ENCODE measurements around the gene ADCYAP1R1.

Gene ADCYAP1R1

DNA sequence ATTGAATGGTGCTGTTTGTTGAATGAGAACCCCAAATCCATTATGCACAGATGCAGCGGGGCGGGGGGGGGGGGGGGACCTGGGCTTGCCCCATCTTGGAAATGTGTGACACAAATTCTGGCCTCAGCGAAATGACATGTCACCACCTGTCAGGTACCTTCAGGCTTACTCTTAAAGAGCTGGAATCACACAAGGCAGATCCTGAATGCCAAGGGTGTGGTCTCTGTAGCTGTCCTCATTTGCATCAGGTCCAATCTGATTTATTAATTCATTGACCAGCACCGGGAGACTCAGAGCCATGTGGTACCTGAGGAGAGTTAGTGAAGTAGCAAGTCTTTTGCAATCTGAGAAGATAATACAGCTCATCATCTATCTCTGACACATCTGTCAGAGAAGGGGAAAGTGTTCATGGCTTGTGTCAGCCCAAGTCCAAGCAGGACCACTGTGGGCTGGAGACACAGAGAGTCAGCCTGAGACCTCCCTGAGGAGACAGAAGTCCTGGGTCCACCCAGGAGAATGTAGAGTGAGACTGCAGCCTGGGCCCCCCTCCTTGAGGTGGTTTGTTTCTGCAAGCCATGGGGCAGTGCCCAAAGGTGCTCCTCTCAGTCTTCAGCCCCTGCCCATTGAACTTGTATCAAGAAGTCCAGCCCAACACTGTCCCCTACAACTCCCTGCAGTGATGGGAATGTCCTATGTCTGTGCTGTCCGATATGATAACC is 46.7 kb downstream of the ADCYAP1R1 start:
- H3K4me3 ChIP-seq (replicated peaks in 1 of 2; ENCODE audit: low read depth in 2 of 2, low read length in 2 of 2): no peak overlapping the region
- no peak for DNase-seq (ENCODE audit: low read depth in 2 of 2)
- TF ChIP-seq, protein P1, sequence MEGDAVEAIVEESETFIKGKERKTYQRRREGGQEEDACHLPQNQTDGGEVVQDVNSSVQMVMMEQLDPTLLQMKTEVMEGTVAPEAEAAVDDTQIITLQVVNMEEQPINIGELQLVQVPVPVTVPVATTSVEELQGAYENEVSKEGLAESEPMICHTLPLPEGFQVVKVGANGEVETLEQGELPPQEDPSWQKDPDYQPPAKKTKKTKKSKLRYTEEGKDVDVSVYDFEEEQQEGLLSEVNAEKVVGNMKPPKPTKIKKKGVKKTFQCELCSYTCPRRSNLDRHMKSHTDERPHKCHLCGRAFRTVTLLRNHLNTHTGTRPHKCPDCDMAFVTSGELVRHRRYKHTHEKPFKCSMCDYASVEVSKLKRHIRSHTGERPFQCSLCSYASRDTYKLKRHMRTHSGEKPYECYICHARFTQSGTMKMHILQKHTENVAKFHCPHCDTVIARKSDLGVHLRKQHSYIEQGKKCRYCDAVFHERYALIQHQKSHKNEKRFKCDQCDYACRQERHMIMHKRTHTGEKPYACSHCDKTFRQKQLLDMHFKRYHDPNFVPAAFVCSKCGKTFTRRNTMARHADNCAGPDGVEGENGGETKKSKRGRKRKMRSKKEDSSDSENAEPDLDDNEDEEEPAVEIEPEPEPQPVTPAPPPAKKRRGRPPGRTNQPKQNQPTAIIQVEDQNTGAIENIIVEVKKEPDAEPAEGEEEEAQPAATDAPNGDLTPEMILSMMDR (IDR thresholded peaks at IDR 0.05; ENCODE audit: low read depth, low read length): no peak

DNA sequence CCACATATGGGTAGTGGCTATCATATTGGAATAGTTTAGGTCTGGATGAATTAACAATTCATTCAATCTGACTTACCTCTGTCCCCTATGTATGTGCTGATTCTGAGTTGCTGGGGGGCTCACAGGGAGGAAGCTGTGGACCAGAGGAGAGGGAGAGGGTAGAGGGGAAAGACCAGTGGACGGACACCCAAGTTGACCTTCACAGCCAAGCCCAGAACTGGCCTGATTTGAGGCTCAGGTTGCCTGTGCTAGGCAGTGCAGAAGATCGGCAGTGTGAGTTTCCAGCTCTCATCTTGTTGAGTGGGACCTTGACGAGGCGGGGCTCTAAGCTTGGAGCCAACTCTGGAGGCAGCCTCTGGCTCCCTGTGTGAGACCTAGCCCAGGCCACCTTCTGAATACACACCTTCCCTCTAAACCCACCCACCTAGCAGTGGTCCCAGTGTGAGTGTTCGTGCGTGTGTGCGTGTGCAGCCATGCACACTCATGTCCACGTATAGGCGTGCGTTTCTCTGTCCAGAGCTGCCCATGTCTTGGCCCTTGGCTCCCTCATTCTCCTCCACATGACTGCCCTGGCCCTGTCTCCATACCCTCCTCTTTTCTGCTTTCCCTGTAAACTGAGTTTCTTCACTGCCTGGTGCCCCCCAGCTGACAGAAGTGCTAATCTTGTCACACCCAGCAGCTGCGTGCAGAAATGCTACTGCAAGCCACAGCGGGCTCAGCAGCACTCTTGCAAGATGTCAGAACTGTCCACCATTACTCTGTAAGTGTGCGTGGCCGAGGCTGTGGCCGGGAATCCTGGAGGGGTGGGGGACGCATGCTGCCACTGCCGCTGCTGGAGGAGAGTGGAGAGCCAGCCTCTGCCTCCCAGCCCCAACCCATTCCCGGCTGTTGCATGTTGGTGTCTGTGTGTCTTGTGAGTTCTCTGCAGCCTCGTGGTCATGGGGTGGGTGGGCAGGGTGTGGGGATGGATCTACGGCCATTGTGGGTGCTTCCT is 47.6 kb downstream of the ADCYAP1R1 start:
- DNase-seq (ENCODE audit: low read depth in 2 of 2): no peak
- TF ChIP-seq, protein P1 (IDR thresholded peaks at IDR 0.05; ENCODE audit: low read depth, low read length): no peak
- no peak overlapping the region for H3K4me3 ChIP-seq (replicated peaks in 1 of 2; ENCODE audit: low read depth in 2 of 2, low read length in 2 of 2)

DNA sequence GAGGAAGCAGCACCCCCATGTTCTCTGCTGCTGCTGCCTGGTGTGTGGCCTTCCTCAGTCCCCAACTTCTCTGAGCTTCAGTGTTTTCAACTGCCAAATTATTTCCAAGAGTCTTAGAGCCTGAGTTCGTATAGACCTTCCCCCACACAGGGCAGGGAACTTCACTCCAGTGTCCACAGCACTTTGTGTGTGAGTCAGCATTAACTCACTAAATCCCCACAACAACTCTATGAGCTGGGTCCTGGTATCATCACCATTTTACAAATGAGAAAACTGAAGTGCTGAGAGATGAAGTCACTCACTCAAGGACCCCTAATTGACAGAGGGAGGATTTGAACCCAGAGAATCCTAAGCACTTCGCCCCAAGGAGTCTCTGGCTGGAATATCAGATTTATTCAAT is 48.3 kb downstream of the ADCYAP1R1 start:
- no peak overlapping the region for H3K4me3 ChIP-seq (replicated peaks in 1 of 2; ENCODE audit: low read depth in 2 of 2, low read length in 2 of 2)
- TF ChIP-seq, protein P1 (IDR thresholded peaks at IDR 0.05; ENCODE audit: low read depth, low read length): no peak
- peak; percentile 1 to 7 for DNase-seq (ENCODE audit: low read depth in 2 of 2)

DNA sequence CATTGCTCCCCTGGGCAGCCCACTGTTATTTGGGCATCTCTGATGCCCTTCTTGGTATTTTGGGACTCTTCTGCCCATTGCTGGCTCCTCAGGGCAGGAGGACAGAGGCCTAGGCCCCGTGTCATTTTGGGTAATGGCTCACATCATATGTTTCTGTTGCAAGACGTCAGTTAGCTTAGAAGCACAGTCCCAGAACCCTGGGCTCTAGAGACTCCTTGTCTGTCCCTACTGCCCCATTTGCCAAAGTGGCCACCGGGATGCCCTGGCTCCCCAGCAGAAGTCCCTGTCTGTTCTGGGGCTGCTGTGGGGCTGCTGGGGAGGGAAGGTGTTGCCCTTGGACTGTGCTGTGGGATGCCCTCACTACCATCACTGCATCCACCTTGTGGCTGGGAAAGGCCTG is 48.8 kb downstream of the ADCYAP1R1 start:
- DNase-seq (ENCODE audit: low read depth in 2 of 2): no peak
- TF ChIP-seq, protein P1 (IDR thresholded peaks at IDR 0.05; ENCODE audit: low read depth, low read length): no peak
- no peak overlapping the region for H3K4me3 ChIP-seq (replicated peaks in 1 of 2; ENCODE audit: low read depth in 2 of 2, low read length in 2 of 2)

DNA sequence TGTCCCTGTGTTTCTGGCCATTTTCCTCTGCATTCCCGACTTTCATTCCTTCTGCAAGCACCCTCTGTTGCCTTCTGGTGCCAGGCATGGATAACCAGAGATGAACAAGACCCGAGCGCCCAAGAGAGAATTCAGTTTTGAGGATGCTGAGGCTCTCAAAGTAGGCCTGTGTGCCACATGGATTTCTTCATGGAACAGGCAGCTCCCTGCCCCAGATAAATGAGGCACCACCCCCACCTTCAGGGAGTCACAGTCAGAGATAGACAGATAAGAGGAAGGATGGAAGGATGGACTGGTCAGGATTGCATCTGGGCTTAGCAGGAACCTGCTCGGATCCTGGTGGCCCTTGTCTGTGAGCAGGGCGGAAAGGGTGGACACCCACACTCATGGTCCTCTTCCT is 49.4 kb downstream of the ADCYAP1R1 start:
- TF ChIP-seq, protein P1 (IDR thresholded peaks at IDR 0.05; ENCODE audit: low read depth, low read length): no peak

DNA sequence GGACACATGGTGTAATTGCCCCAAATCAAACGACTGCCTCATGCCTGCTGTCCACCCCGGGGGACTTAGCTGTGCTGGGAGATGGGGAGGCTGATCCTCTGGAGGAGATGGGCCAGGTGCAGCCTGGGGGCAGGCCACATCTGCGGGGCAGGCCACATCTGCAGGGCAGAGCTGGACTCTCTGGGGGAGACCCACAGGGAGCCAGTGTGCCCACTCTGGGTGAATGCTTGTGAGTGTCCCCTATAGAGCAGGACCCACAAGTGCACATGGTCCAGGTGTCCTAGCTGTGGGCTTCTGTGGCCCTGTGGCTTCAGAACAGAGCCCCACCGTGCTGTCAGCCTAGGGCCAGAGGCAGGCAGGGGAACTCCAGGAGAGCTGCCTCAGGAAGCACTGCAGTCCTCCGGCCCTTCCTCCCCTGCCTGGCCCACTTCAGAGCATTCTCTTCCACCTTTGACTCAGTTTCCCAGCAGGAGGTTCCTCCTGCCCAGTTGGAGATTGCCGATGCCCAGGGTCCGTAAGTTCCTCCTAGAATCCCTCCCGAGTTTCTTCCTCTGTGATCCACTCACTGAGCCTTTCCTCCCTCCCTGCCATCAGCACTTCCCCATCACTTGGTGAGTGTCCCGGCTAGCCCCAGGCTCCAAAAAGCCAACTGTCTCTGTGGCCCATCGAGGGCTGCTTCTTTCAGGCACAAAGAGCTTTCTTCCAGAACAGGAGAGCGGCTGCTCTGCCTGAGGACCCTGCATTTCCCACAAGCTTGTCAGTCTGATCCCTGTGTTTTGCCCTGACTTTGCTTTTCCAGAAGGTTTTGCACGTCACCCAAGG is 50.3 kb downstream of the ADCYAP1R1 start:
- TF ChIP-seq, protein P1 (IDR thresholded peaks at IDR 0.05; ENCODE audit: low read depth, low read length): no peak

More for the DNA sequence above, 49.4 kb downstream of the ADCYAP1R1 start:
- no peak overlapping the region for H3K4me3 ChIP-seq (replicated peaks in 1 of 2; ENCODE audit: low read depth in 2 of 2, low read length in 2 of 2)
- no peak for DNase-seq (ENCODE audit: low read depth in 2 of 2)

More for the DNA sequence above, 50.3 kb downstream of the ADCYAP1R1 start:
- no peak overlapping the region for H3K4me3 ChIP-seq (replicated peaks in 1 of 2; ENCODE audit: low read depth in 2 of 2, low read length in 2 of 2)
- no peak for DNase-seq (ENCODE audit: low read depth in 2 of 2)

All from cardiac fibroblast (primary cell).